Skeletal muscle tissue (tissue), 4 donors: ENCODE results near the gene TMEM164. TPM values are rescaled to one million over a fixed set of nuclear protein-coding genes. Genes with fewer than 3 reads are reported as not detected.

Source experiments
- H3K27ac ChIP-seq: one replicate; pipeline ENCODE4 v1.7.0; 2013; ENCODE audit warnings: mild to moderate bottlenecking, low read depth, low read length, inconsistent platforms
- H3K27me3 ChIP-seq, 3 donors: one replicate each; pipeline ENCODE4 v1.7.0; 2013; ENCODE audit warnings: low read length in 3 of 3; ENCODE audit not compliant: control insufficient read depth in 3 of 3, insufficient read depth in 3 of 3
- H3K36me3 ChIP-seq, 3 donors: one replicate each; pipeline ENCODE4 v1.7.0; 2013; ENCODE audit warnings: low read length in 3 of 3; ENCODE audit not compliant: control insufficient read depth in 3 of 3, insufficient read depth in 3 of 3
- H3K4me1 ChIP-seq, 3 donors: one replicate each; pipeline ENCODE4 v1.7.0; 2013; ENCODE audit warnings: low read length in 3 of 3, mild to moderate bottlenecking in 3 of 3; ENCODE audit not compliant: control insufficient read depth in 3 of 3, insufficient read depth in 3 of 3
- H3K4me3 ChIP-seq, 3 donors: one replicate each; pipeline ENCODE4 v1.7.0; 2013; ENCODE audit warnings: low read length in 3 of 3
- H3K9ac ChIP-seq, 3 donors: one replicate each; pipeline ENCODE4 v1.7.0; 2013; ENCODE audit warnings: low read length in 3 of 3, mild to moderate bottlenecking in 3 of 3, moderate library complexity in 2 of 3, low read depth in 1 of 3
- H3K9me3 ChIP-seq, 3 donors: one replicate each; pipeline ENCODE4 v1.7.0; 2013; ENCODE audit warnings: low read length in 3 of 3; ENCODE audit not compliant: control insufficient read depth in 3 of 3
- total RNA-seq: library from RNA; depleted of rRNA; stranded (reverse); fragments of >200 nt; gene quantifications from one replicate; pipeline ENCODE4 v1.2.3, GENCODE V29; 2014
- donor health status: Osteomylitis.

TMEM164 gene
- total RNA-seq, 1 donor from 2014 or later = 15.1 TPM

- no peak overlapping the region for H3K4me3 ChIP-seq
- H3K27ac ChIP-seq = no peak overlapping the region
- no peak overlapping the region for H3K9ac ChIP-seq
- no peaks in the 10 kb centered on the region for H3K36me3 ChIP-seq
- no peaks in the 10 kb centered on the region for H3K4me1 ChIP-seq
- no peaks in the 10 kb centered on the region for H3K27me3 ChIP-seq
- no peaks in the 10 kb centered on the region for H3K9me3 ChIP-seq
These were observed 113.4 kb downstream of the TMEM164 start for GRCh38 chrX:110116066-110116980.

- H3K36me3 ChIP-seq = no peaks in the 10 kb centered on the region
- H3K4me1 ChIP-seq = peaks cover 0 to 4% (median 0%) of the 10 kb centered on the region in 3 donors
- no peaks in the 10 kb centered on the region for H3K9me3 ChIP-seq
- H3K27me3 ChIP-seq = no peaks in the 10 kb centered on the region
- H3K9ac ChIP-seq = no peak overlapping the region
- H3K27ac ChIP-seq = no peak overlapping the region
- no peak overlapping the region for H3K4me3 ChIP-seq
These were observed 115.6 kb downstream of the TMEM164 start for GRCh38 chrX:110118530-110118929.

DNA sequence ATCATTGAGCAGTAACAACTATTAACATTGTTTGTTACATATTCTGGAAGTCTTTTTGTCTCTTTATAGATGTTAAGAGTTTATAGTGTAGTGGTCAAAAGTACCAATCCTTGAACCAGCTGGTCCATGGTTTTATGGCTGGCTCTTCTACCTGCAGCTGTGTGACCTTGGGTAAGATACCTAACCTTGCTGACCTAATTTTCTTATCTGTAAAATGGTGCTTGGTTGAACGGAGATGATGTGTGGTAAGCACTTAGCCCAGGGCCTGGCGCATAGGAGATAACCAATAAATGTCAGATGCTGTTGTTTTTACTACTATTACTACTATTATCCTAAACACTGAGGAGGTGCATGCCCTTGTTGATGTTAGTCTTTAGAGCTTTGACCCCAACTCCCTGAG, 116.6 kb downstream of the TMEM164 start:
- Histone ChIP-seq H3K9ac (no peak overlapping the region), H3K4me3 (no peak overlapping the region), H3K9me3 (no peaks in the 10 kb centered on the region), H3K4me1 (peaks cover 0 to 6% (median 0%) of the 10 kb centered on the region in 3 donors), H3K27me3 (no peaks in the 10 kb centered on the region), H3K27ac (no peak overlapping the region), H3K36me3 (no peaks in the 10 kb centered on the region)

GRCh38 chrX:110120025-110120424, 117.1 kb downstream of the TMEM164 start:
- Histone ChIP-seq H3K9me3 (no peaks in the 10 kb centered on the region), H3K4me3 (no peak overlapping the region), H3K27ac (no peak overlapping the region), H3K9ac (no peak overlapping the region), H3K36me3 (no peaks in the 10 kb centered on the region), H3K4me1 (peaks cover 0 to 6% (median 0%) of the 10 kb centered on the region in 3 donors), H3K27me3 (no peaks in the 10 kb centered on the region)

DNA sequence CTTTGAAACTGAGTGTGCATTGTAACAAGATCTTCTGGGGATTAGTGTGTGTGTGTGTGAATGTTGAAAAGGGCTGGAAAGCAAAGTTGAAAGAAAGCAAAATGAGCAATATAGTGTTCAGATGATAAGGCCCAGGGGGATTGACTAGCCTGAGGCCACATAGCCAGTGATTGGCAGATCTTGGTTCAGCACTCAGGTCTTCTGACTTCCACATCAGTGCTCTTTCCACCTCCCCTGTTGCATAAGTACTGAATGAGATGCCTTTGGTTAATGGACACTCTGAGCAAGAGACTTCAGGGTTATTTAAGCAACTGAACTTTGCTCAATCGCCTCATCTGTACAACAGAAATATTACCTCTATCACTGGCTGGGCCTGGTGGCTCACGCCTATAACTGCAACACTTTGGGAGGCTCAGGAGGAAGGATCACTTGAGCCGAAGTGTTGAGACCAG, 120.4 kb downstream of the TMEM164 start:
- Histone ChIP-seq H3K27me3 (no peaks in the 10 kb centered on the region), H3K4me1 (peaks cover 4 to 18% (median 12%) of the 10 kb centered on the region in 3 donors), H3K9ac (no peak overlapping the region), H3K9me3 (no peaks in the 10 kb centered on the region), H3K27ac (no peak overlapping the region), H3K4me3 (no peak overlapping the region), H3K36me3 (no peaks in the 10 kb centered on the region)

DNA sequence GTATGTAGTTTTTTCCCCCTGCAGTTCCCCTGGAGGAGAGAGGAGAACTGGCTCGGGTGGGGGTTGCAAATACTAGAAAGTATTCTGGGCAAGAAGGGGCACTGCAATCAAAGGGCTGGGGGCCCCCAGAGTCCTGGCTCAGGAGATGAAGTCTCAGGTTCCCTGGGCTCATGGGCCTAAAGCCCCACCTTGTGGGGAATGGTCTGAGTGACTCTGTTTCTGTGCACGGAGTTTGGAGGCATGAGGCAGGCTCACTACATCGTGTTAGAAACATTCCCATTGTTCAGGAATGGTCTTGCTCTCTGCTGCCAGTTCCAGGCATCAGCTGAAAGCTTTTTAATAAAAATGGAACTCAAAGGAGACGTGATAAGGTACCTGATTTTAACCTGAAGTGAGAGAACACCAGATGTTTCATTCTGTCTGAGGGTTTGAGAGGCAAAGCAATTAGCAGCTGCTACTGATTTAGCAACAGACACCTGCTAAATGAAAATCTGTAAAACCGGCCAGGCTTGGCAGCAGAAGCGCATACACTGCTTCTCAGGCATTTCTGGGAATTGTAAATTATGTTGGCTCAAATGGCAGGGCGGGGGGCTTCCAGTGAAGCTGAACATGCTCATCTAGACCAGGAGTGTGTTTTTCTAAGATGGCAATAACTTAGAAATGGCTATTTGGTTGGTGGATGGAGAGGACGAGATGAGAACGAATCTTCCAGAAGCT, 122.7 kb downstream of the TMEM164 start:
- H3K27me3 ChIP-seq = no peaks in the 10 kb centered on the region
- H3K4me1 ChIP-seq = peaks cover 4 to 18% (median 12%) of the 10 kb centered on the region in 3 donors
- H3K36me3 ChIP-seq = no peaks in the 10 kb centered on the region
- H3K9ac ChIP-seq = no peak overlapping the region
- no peak overlapping the region for H3K4me3 ChIP-seq
- H3K27ac ChIP-seq = no peak overlapping the region
- no peaks in the 10 kb centered on the region for H3K9me3 ChIP-seq

- H3K9ac ChIP-seq = no peak overlapping the region
- no peak overlapping the region for H3K27ac ChIP-seq
- H3K9me3 ChIP-seq = no peaks in the 10 kb centered on the region
- peaks cover 0 to 5% (median 3%) of the 10 kb centered on the region in 3 donors for H3K4me1 ChIP-seq
- no peaks in the 10 kb centered on the region for H3K27me3 ChIP-seq
- peaks cover 0 to 2% (median 2%) of the 10 kb centered on the region in 3 donors for H3K36me3 ChIP-seq
- no peak overlapping the region for H3K4me3 ChIP-seq
These were observed 128.1 kb downstream of the TMEM164 start for GRCh38 chrX:110131031-110131430.

- no peak overlapping the region for H3K4me3 ChIP-seq
- H3K36me3 ChIP-seq = peaks cover 0 to 2% (median 2%) of the 10 kb centered on the region in 3 donors
- no peaks in the 10 kb centered on the region for H3K9me3 ChIP-seq
- H3K4me1 ChIP-seq = peaks cover 0 to 4% (median 2%) of the 10 kb centered on the region in 3 donors
- H3K9ac ChIP-seq = no peak overlapping the region
- H3K27me3 ChIP-seq = no peaks in the 10 kb centered on the region
- H3K27ac ChIP-seq = no peak overlapping the region
These were observed 129.7 kb downstream of the TMEM164 start for GRCh38 chrX:110132450-110133114.

DNA sequence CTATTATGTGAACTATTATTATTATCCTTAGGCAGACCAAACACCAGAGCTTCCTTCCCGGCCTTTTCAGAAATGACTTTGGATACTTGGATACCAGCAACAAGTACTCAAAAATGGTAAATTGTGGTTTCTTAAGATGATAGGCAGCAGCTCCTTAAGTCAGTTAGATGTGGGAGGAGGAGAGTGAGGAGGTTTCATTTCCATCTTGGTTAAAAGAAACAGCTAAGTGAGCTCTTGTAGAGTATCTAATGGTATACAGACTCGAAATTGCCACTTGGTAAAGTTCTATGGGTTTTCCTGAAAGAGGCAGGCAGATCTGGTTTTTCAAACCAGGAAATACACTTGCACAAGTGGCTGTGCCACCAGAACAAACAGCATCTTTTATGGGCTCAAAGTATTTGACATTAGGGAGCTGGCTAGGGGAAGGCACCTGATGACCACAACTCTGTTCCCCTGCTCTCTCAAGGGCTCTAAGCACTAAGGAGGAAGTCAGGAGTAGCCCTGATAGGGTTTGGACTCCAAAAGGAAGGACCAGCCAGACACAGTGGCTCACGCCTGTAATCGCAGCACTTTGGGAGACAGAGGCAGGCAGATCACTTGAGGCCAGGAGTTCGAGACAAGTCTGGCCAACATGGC, 130.9 kb downstream of the TMEM164 start:
- peaks cover 0 to 2% (median 2%) of the 10 kb centered on the region in 3 donors for H3K36me3 ChIP-seq
- no peaks in the 10 kb centered on the region for H3K27me3 ChIP-seq
- no peak overlapping the region for H3K27ac ChIP-seq

More for the DNA sequence above, 130.9 kb downstream of the TMEM164 start:
- no peaks in the 10 kb centered on the region for H3K9me3 ChIP-seq
- peaks cover 2 to 14% (median 5%) of the 10 kb centered on the region in 3 donors for H3K4me1 ChIP-seq
- no peak overlapping the region for H3K4me3 ChIP-seq
- no peak overlapping the region for H3K9ac ChIP-seq
